GM19023 (cell line): ENCODE measurements around the gene ABHD2.

Experiments used
- ATAC-seq: cut with Tn5 transposase; IDR thresholded peaks from one replicate; pipeline ENCODE4 v1.9.1; 2021; ENCODE audit warnings: mild to moderate bottlenecking, moderate library complexity; ENCODE audit not compliant: unreplicated experiment

ABHD2 gene

DNA sequence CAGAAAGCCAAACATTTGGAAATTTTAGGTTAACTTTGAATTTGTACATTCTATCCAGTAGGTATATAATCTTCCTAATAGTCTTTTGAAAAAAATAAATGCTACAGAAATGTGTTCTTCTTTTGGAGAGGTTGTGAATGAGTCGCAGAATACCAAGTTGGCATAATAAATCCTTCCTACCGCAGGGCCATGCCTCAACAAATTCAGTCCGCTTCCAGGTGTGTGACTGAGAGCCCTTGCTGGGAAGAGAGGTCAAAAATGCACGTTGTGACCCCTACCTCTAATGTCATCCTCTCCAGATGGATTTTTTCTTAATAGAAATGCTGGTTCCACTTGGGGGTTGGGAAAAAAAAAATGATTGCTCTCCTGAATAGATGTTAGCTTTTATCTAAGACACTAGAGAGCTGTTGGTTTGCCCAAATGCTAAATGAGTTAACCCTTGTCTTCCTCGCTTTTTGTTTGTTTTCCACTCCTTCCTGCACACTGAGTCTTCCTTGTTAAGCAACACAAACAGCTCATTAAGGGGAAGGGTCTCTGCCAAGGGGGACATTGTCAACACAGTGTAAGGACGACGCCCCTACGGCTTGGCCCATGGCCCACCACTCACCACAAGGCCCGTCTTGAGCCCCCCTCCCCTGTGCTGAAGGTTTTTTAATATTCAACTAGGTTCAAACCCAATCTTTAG is 99.2 kb downstream of the ABHD2 start:
- no peak for ATAC-seq

DNA sequence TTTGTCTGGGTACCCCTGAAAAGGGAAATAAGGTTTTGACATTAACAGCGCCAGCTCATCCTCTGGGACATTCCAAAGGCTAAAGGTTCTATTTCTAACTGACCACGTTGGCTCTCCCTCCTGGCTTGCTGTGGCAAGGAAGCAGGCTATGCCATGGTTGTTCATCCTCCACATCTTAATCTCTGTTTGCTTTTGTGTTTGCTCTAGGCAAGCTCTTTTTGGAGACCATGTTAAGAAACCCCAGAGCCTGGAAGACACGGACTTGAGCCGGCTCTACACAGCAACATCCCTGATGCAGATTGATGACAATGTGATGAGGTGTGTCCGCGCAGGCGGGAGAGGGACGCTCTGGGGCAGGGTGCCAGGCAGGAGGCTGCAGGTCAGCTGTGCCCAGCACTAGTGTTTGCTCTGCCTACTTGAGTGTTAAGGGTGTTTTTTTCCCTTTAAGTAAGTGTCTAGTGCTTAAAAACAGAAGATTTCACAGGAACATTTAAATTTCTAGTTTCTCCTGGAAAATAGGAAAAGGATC is 99.8 kb downstream of the ABHD2 start:
- ATAC-seq = no peak

DNA sequence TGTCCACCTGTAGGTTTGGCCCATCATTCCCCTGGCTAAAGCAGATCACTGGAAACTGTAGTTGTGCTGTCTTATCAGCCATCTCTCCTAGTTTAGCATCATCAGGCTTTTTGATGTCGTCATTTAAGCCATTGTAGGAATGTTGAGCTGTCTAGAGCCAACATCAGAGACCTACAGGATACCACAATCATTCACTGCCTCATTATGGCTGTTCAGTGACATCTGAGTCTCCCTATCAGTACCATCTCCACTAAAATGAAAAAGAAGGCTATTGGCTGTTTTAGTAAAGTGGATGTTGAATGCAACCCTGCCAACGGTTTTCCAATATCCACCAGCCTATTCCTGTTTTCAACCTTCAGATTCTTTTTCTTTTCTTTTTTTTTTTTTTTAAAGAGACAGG is 103.9 kb downstream of the ABHD2 start:
- ATAC-seq = no peak

DNA sequence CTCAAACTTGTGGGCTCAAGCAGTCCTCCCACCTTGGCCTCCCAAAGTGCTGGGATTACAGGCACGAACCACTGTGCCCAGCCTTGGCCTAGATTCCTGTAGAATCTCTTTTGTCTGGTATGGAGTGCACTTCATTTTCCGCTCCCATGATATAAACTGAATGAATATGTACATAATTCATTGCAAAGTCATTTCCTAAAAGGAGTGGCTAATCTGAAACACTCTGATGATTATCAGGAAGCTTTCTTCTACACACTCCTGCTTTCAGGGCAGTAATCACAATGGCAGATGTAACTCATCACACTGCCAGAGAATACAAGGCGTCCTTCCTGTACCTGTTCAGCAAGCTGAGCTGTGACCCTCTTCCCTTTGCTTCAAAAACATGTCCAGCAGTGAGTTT is 104.5 kb downstream of the ABHD2 start:
- ATAC-seq = no peak

DNA sequence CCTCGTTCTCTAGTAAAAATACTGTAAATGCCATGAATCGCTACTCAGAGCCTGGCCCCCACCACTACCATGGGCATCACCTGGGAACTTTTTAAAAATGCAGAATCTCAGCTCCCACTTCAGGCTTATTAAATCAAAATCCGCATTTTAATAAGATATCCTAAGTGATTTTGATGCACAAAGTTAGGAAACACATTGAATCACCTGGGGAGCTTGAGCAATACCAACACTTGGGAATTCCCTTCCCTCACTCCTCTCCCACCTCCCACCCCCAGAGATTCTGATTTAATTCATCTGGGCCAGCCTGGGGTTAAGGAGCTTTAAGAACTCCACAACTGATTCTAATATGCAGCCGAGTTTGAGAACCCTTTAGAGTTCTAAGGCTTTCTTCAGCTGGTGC is 106.4 kb downstream of the ABHD2 start:
- ATAC-seq = no peak

DNA sequence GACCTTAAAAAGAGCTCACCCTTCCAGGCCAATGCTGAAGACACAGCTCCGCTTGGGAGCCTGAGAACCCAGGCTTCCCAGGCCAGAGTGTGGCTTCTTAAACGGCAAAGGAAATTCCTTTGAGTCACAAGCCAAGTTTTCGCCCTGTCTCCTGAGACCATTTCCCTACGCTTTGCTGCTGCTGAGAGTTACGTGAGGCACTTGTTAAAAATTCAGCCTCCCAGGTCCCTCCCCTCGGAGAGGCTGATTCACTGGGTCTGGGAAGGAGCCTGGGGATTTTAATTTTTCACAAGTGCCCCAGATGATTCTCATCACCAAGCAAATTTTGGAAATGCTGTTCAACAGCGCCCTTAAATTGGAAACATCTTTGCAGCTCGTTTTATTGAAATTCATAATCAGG is 107.6 kb downstream of the ABHD2 start:
- ATAC-seq = no peak

DNA sequence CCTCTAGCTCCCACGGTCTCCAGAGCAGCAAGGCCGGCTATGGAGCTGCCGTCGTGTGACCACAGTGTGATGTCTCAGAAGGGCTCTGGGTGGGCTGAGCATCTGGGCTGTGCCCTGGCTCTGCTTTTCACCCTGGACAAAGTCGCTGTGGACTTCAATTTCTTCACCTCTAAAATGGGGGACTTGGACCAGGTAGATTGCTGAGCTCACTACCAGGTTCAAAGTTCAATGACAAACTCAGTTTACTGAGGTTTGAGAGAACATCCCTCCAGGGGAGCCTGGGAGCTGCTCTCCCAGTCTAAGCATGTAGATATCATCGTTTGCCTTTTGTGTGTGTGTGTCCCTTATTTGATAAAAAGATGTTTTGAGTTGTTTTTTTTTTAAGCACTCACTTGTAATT is 108.0 kb downstream of the ABHD2 start:
- ATAC-seq = no peak

DNA sequence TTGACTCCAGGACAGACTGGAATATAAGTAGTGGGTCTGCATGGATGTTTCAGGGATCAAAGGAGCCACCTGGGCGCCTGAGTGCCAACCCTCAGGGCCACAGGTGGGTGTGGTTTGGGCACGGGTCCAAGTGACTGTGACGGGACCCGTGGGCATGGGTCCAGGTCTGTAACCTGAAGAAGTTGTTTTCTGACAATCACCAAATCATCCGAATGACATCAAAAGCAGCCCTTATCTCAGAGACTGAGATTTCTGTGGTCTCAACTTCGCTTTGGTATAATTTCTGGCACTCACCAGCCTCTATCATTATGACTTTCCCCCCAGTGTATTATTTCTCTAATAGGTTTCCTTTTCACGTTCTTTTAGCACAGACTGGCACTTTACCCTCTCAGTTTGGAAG is 108.7 kb downstream of the ABHD2 start:
- ATAC-seq = no peak

DNA sequence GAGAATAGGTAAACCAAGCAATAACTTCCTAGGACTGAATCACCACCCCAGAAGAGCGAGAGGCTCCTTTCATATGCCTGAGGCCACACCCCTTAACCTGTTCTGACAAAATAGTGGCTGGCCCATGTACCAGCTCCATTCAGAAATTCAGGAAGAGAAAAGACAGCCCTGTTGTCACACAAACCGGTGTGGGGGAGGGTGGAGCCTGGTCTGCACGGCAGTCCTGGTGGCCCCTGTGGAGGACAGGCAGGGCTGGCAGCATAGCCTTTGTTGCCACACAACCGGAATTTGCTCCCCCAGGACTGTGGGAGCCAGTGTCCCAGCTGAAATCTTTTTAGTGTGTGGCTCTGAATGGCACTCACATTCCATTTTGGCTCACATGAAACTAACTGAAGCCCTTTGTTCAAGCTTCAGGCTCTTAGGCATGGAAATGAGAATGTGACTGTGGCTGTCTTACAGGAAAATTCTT is 109.3 kb downstream of the ABHD2 start:
- ATAC-seq = no peak

DNA sequence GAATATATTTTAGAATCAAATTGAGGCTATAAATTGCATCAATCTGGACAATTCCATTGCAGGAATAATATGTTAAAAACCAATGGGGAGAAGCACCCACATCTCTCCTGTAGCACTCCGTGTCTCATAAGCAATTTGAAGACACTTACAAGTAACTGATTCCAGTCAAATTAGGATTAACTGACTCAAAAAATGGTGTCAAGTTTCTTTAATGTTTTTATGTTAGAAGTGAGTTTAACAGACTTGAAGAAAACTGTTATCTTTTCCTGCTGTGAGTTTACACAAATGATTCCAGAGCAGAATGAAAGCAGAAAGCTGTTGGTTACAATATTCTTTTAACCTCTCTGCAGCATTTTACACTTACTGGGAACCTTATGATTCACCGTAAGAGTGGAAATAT is 109.9 kb downstream of the ABHD2 start:
- ATAC-seq = no peak

DNA sequence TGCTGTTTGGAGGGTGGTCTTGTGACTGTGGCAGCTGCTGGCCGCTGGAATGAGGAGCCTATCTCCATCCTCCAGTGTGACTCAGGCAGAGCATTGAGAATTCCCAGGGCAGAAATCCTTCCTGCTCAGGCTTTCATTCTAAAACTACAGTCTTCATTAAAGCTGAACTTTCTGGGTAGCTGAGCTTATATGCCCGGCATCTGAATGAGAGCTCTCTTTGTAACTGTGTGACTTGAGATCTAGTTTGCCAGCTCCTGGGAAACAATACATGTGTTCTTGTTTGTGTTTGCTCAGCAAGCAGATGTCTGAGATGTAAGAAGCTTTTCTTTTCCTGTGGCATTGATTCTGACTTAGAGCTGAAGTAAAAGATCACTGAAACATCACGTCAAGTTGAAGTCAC is 110.7 kb downstream of the ABHD2 start:
- no peak for ATAC-seq

DNA sequence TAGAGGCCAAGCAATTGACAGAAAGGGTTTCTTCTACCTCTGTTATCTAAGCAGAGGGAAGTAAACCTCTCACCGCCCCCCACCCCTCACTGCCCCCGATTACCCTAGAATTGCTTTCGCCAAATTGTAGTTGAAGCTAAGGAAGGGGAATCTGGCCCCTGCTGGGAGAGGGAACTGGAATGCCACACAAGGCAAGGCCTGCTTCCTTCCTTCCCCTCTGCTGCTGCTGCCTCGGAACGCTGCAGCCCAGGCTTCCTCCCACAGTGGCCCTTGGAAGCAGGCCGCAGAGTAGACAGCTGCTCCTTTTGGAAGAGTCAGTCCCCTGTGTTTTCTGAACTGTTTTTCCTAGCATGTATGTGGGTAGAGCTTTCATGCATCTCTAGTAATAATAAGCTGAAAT is 111.5 kb downstream of the ABHD2 start:
- ATAC-seq = no peak

DNA sequence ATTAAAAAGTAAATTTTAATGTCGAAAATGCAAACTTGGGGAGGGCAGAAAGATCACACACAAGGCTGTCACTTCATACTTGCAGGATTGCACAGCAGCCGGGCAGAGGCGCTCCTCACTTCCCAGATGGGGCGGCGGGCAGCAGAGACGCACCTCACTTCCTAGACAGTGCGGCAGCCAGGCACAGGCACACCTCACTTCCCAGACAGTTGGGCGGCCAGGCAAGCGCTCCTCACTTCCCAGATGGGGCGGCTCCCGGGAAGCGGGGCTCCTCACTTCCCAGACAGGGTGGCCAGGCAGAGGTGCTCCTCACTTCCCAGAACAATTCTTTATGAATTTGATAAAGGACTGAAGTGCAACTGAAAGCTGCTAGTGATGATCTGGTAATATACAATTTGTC is 111.9 kb downstream of the ABHD2 start:
- ATAC-seq = no peak

DNA sequence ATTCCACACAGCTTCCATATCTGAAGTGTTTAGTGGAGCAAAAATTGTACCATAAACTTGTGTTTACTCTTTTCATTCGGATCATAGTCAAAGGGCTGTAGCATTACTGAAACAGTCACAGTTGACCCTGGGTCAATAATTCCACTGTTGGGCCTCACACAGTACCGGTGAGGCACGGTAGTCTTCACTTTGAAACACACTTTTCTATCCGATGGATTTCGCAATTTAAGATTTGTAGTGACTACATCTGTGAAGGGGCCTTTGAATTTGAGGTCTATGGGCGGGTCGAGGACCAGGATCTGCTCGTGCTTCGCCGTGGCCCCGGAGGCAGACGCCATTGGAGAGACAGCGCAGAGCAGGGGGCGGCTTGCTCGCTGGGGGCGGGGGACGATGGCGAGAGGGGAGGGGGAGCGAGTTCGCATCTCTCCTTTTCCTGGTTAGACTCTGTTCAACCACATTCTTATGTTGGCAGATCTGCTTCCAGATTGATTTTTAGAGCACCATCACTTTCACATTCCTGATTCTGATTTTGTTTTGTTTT is 113.3 kb downstream of the ABHD2 start:
- no peak for ATAC-seq

DNA sequence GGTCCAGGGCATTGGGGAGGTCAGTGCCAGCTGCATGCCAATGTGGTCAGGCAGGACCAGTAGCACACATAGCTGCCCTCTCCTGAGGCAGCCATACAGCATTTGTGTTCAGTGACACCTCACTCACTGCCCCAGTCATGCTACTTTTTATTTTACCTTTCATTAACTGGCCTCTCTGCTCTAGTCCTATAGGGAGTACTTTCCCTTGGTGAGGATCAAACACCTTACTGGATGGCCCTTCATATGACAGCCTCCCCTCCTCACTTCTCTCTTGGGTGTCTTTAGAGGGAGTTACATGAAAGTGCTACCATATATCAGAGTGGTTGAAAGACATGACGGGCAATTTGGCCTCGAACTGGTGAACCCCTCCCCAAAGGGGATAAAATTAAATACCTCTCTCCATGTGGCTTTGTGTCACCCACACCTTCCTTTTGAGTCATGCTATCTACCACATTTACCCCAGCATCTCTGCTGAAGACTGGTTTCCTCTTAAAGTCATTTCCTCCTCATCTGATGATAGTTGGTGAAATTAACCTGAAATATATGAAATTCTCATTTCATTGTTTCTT is 115.5 kb downstream of the ABHD2 start:
- no peak for ATAC-seq

DNA sequence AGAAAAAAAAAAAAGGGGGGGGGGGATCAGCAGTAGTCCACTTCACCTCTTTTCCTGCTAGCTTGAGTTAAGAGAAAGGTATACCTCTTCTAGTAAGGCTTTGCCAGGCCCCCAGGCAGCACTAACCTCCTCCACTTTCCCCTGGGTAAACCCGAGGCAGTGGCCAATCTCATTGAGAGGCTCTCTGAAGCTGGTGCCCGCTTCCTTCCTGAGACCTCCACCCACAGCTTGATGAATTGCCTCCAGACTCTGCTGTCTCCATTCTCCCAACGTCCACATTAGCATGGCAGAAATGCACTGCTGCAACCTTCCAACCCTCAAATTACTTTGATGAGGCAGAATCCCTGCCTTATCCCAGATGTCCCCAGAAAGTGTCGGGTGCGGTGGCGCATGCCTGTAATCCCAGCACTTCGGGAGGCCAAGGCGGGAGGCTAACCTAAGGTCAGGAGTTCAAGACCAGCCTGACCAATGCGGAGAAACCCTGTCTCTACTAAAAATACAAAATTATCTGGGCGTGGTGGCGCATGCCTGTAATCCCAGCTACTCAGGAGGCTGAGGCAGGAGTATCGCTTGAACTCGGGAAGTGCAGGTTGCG is 117.8 kb downstream of the ABHD2 start:
- ATAC-seq = no peak

DNA sequence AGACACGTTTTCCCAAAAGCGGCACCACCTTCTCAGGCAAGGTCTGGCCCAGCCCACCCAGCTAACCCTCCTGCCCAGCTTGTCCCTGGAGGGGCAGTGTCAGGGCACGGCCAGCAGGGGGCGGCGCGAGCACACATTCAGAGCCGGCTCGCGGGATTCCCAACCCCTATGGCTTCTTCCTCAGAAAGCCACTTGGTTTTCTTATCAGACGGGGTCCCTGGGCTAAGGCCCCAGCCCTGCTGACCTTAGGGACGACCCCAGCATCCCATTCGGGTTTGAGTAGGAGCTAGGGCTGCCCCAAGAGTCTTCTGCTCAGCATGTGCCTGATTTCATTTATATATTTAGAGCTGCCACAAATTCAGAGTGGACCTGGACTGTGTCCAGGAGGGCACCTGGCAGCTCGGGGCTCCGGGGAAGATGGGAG is 118.7 kb downstream of the ABHD2 start:
- ATAC-seq = no peak

DNA sequence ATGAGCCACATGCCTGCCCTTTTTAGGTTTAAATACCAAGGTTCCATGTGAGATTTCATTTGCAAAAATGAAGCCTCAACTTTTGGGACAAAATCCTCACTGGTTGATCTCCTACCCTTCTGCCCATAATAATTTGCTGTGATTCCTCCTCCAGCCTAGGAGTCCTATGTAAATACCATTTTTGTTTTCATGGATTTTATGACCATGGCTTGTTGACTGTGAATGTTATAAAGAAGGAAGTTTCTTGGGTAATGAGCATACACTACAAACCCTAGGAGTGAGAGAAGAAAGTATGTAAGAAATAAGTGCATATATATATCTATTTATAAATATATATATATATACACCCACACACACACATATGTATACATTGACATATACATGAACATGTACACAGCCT is 120.0 kb downstream of the ABHD2 start:
- no peak for ATAC-seq

DNA sequence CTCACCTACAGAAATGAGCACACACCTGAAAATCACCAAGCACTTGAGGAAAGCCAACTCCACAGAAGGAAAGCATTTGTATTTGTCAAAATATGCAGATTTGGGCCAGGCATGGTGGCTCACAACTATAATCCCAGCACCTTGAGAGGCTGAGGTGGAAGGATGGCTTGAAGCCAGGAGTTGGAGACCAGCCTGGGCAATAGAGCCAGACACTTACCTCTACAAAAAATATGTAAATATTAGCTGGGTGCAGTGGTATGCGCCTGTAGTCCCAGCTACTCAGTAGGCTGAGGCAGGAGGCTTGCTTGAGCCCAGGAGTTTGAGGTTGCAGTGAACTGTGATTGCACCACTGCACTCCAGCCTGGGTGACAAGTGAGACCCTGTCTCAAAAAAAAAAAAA is 120.8 kb downstream of the ABHD2 start:
- ATAC-seq = no peak

DNA sequence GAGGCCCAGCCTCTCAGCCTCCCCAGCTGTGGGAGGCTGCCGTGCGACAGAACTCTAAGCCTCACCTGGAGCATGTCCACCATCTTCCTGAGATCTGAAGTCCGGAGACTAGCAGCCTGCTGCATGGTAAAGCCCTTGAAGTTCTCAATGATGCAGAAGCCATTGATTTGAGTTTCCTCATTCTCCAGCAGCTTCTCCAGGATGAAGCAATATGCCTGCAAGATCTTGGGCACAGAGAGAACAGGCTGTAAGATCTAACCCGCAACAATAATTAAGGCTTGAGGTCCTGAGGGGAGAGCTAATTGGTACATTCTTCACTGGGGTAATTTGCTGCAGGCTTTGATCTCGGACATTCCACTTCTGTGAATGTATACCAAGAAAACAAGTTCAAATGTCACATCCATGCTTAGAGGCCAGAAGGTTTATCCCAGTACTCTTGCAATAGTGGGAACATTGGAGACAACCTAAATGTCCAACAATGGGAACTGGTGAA is 123.5 kb downstream of the ABHD2 start:
- no peak for ATAC-seq

DNA sequence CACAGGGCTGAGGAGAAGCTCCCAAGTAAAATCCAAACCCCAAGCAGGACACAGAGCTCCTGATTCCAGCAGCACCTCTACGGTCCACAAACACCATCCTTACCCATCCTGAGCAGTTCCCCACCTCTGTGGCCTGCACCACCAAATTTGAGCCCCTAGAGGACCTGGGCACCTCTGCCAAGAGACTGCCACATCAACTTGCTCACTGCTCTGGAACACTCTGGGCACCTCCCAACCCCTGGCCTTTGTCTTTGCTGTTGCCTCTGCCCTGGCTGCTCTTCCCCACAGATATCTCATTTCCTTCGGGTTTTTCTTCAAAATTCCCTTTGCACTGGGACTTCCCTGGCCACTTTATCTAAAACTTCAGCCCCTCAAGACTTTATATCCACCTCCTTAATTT is 127.4 kb downstream of the ABHD2 start:
- no peak for ATAC-seq

DNA sequence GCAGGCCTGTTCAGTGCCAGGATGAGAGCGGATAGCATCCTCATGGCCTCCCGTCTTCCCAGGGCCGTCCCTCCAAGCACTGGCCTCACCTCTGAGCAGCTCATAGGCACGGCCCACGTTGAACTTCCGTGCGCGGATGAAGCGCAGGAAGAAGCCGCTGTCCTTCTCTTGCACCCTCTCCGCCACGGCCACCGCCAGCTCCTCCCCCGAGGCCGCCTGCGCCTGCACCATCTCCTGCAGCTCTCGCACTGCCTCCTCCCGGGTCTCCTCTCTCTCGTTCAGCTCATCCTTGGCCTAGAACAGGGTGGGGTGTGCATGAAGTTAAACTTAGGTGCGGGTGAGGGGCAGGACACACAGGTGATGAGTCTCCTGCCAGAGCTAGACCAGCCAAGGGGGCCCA is 128.8 kb downstream of the ABHD2 start:
- ATAC-seq = no peak
